Stimulated activated CD4-positive, alpha-beta T cell treated with anti-CD3 and anti-CD28 coated beads, Interleukin-2, amount 100 ng/mL, for 24 hours (primary cell): ENCODE data around the gene RUFY3.
"Not testable (repeated sequence)": the region's sequence is repeated elsewhere in the genome, so short reads cannot be mapped to it uniquely, and the experiment has no call there.

Experiments
- DNase-seq, 2 donors: peaks; one replicate each; pipeline ENCODE4 v3.0.0-alpha.2; 2020

Gene RUFY3

GRCh38 chr4:70739496-70740337 lies 18.0 kb downstream of the RUFY3 start:
- DNase-seq, result no peak

- DNase-seq, result no peak
Measured at GRCh38 chr4:70741867-70742658, 20.3 kb downstream of the RUFY3 start.

GRCh38 chr4:70743731-70744130 lies 22.0 kb downstream of the RUFY3 start:
- no peak for DNase-seq

- no peak for DNase-seq
Measured at GRCh38 chr4:70746179-70746839, 24.5 kb downstream of the RUFY3 start.

- no peak for DNase-seq
Measured at GRCh38 chr4:70747874-70748273, 26.1 kb downstream of the RUFY3 start.

- DNase-seq, result no peak
Measured at GRCh38 chr4:70749313-70749712, 27.5 kb downstream of the RUFY3 start.

GRCh38 chr4:70752236-70752635 lies 30.5 kb downstream of the RUFY3 start:
- DNase-seq, result no peak

- no peak for DNase-seq
Measured at GRCh38 chr4:70753630-70754029, 31.9 kb downstream of the RUFY3 start.

- DNase-seq, result no peak
Measured at GRCh38 chr4:70754470-70754869, 32.7 kb downstream of the RUFY3 start.

- DNase-seq, result no peak
Measured at GRCh38 chr4:70754990-70755688, 33.4 kb downstream of the RUFY3 start.

GRCh38 chr4:70759126-70759525 lies 37.4 kb downstream of the RUFY3 start:
- DNase-seq, result no peak

- DNase-seq, result no peak
Measured at GRCh38 chr4:70759627-70760026, 37.9 kb downstream of the RUFY3 start.

- no peak for DNase-seq
Measured at GRCh38 chr4:70760662-70761061, 38.9 kb downstream of the RUFY3 start.

- DNase-seq, result no peak
Measured at GRCh38 chr4:70761276-70761816, 39.6 kb downstream of the RUFY3 start.

GRCh38 chr4:70765368-70765767 lies 43.6 kb downstream of the RUFY3 start:
- no peak for DNase-seq

GRCh38 chr4:70768301-70768948 lies 46.7 kb downstream of the RUFY3 start:
- no peak for DNase-seq

- DNase-seq, result not testable (repeated sequence)
Measured at GRCh38 chr4:70769396-70769795, 47.6 kb downstream of the RUFY3 start.

- DNase-seq, result no peak
Measured at GRCh38 chr4:70772929-70773555, 51.3 kb downstream of the RUFY3 start.

GRCh38 chr4:70778888-70779422 lies 57.2 kb downstream of the RUFY3 start:
- no peak for DNase-seq

GRCh38 chr4:70783096-70783495 lies 61.3 kb downstream of the RUFY3 start:
- no peak for DNase-seq

- no peak for DNase-seq
Measured at GRCh38 chr4:70787496-70787895, 65.7 kb downstream of the RUFY3 start.
